ENCODE data around the gene CCDC93. TPM values are rescaled to one million over a fixed set of nuclear protein-coding genes. Genes with fewer than 3 reads are reported as not detected.
A peak's percentile ranks its signal among the peaks of the same experiment; 100 is the strongest.

CCDC93 gene
- total RNA-seq, 1 experiment from 2014 or later, result 18.7 TPM

- RAD21 ChIA-PET (ENCODE audit: low non-redundant PET in 1 of 2, low total read pairs in 2 of 2, uncharacterized antibody in 2 of 2, unreplicated experiment in 2 of 2), result interaction anchor here (0.9 to 1.9 kb wide), 5 partner anchors 122 to 809 kb away, joined by 3 to 9 read pairs (median 4); no protein-coding TSS in a partner anchor
- CTCF ChIA-PET, result interaction anchor here (0.6 to 3.2 kb wide), 45 partner anchors 9 to 835 kb away, joined by 3 to 42 read pairs (median 3); no protein-coding TSS in a partner anchor
- no peaks in the 10 kb centered on the region for H3K9me3 ChIP-seq (ENCODE audit: control insufficient read depth in 1 of 2, insufficient read depth in 1 of 2, low read depth in 1 of 2, low read length in 2 of 2)
- peak overlapping the region; percentile 98 for H2AFZ ChIP-seq (ENCODE audit: low read depth, low read length, poor library complexity, severe bottlenecking)
- peaks cover 0 to 24% of the 10 kb centered on the region in 2 experiments; a peak in 2 of 4 replicates for H3K4me1 ChIP-seq (ENCODE audit: control insufficient read depth in 1 of 2, insufficient read depth in 2 of 2, low read length in 2 of 2)
- intact Hi-C loops (cut with micrococcal nuclease), result loop anchor here (1.0 to 10.0 kb wide), 6 partner anchors 156 to 818 kb away; no protein-coding TSS in a partner anchor
- no peaks in the 10 kb centered on the region for H3K36me3 ChIP-seq (ENCODE audit: control insufficient read depth in 1 of 2, insufficient read depth in 2 of 2, low read length in 2 of 2)
- peak; percentile 26 for DNase-seq (ENCODE audit: low read depth, low spot score)
- H3K9me2 ChIP-seq (ENCODE audit: insufficient read depth), result no peaks in the 10 kb centered on the region
- POLR2A ChIA-PET, result interaction anchor here (1.0 kb wide), 1 partner anchor 17 kb away, joined by 3 read pairs; no protein-coding TSS in a partner anchor
- no peaks in the 10 kb centered on the region for H3K27me3 ChIP-seq (ENCODE audit: insufficient read depth, low read length)
- peak; percentile 69 for ATAC-seq
- peak overlapping the region; percentile 52 for H3K4me2 ChIP-seq (ENCODE audit: low read length)
- no peak overlapping the region for H3K4me3 ChIP-seq (replicated peaks in 1 of 2; ENCODE audit: low read depth in 1 of 2, low read length in 2 of 2)
- no peaks in the 10 kb centered on the region for H4K20me1 ChIP-seq (ENCODE audit: insufficient read depth)
- no peaks in the 10 kb centered on the region for H3K79me2 ChIP-seq (ENCODE audit: insufficient read depth, low read length)
- BruUV-seq (replicated peaks), result no TSS peak
- H3K9ac ChIP-seq (ENCODE audit: low read length), result no peak overlapping the region
- no peak overlapping the region for H3K27ac ChIP-seq (ENCODE audit: low read depth, low read length)
- TF ChIP-seq YY1 (IDR thresholded peaks at IDR 0.05; ENCODE audit: extremely low read depth, insufficient replicate concordance, low read depth, low read length) (no peak), ZNF274 (IDR thresholded peaks at IDR 0.05; ENCODE audit: low read depth, low read length) (no peak), CEBPB (IDR thresholded peaks at IDR 0.05; ENCODE audit: low read depth) (no peak), SRF (IDR thresholded peaks at IDR 0.05; ENCODE audit: low read depth) (peak; percentile 29; the same call in 1 of the 2 replicates), SIN3A (IDR thresholded peaks at IDR 0.05; ENCODE audit: low read depth) (no peak), RAD21 (IDR thresholded peaks at IDR 0.05; ENCODE audit: low read depth) (peak; percentile 88), EZH2 (IDR thresholded peaks at IDR 0.05) (no peak), TCF7L2 (IDR thresholded peaks at IDR 0.05; ENCODE audit: borderline replicate concordance, extremely low read depth, insufficient read depth, insufficient read length) (no peak), ZFX (IDR thresholded peaks at IDR 0.05) (no peak), POLR2A (IDR thresholded peaks at IDR 0.05; ENCODE audit: borderline replicate concordance, extremely low read depth, insufficient read depth, insufficient read length) (no peak), JUND (IDR thresholded peaks at IDR 0.05) (no peak), REST (IDR thresholded peaks at IDR 0.05; ENCODE audit: low read depth) (no peak), EZH2phosphoT487 (IDR thresholded peaks at IDR 0.05; ENCODE audit: borderline replicate concordance) (no peak), EGR1 (IDR thresholded peaks at IDR 0.05; ENCODE audit: low read depth) (no peak), CBX3 (IDR thresholded peaks at IDR 0.05; ENCODE audit: low read depth) (no peak), POLR2AphosphoS5 (IDR thresholded peaks at IDR 0.05; ENCODE audit: low read depth, low read length) (no peak), ELF1 (IDR thresholded peaks at IDR 0.05; ENCODE audit: borderline replicate concordance, low read depth) (no peak), MAX (IDR thresholded peaks at IDR 0.05) (peak; percentile 18; the same call in 1 of the 2 replicates)
- TF ChIP-seq, protein P1, sequence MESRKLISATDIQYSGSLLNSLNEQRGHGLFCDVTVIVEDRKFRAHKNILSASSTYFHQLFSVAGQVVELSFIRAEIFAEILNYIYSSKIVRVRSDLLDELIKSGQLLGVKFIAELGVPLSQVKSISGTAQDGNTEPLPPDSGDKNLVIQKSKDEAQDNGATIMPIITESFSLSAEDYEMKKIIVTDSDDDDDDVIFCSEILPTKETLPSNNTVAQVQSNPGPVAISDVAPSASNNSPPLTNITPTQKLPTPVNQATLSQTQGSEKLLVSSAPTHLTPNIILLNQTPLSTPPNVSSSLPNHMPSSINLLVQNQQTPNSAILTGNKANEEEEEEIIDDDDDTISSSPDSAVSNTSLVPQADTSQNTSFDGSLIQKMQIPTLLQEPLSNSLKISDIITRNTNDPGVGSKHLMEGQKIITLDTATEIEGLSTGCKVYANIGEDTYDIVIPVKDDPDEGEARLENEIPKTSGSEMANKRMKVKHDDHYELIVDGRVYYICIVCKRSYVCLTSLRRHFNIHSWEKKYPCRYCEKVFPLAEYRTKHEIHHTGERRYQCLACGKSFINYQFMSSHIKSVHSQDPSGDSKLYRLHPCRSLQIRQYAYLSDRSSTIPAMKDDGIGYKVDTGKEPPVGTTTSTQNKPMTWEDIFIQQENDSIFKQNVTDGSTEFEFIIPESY (IDR thresholded peaks at IDR 0.05; ENCODE audit: extremely low read depth, insufficient replicate concordance, low read length), result no peak
- TF ChIP-seq, protein P2, sequence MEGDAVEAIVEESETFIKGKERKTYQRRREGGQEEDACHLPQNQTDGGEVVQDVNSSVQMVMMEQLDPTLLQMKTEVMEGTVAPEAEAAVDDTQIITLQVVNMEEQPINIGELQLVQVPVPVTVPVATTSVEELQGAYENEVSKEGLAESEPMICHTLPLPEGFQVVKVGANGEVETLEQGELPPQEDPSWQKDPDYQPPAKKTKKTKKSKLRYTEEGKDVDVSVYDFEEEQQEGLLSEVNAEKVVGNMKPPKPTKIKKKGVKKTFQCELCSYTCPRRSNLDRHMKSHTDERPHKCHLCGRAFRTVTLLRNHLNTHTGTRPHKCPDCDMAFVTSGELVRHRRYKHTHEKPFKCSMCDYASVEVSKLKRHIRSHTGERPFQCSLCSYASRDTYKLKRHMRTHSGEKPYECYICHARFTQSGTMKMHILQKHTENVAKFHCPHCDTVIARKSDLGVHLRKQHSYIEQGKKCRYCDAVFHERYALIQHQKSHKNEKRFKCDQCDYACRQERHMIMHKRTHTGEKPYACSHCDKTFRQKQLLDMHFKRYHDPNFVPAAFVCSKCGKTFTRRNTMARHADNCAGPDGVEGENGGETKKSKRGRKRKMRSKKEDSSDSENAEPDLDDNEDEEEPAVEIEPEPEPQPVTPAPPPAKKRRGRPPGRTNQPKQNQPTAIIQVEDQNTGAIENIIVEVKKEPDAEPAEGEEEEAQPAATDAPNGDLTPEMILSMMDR (IDR thresholded peaks at IDR 0.05 in 2 of 3, conservative IDR thresholded peaks at IDR 0.05 in 1 of 3; ENCODE audit: borderline replicate concordance in 1 of 3, insufficient read depth in 1 of 3, low read depth in 2 of 3, low read length in 2 of 3), result peak; percentile 56 to 76 (median 73)
Measured at GRCh38 chr2:118046634-118047210, 32.9 kb upstream of the CCDC93 start.
